NOMO-1 (cell line): ENCODE measurements around the gene OR51I2.

Experiments
- DNase-seq, 2 experiments: peaks; one replicate each; lab custom pipeline; 2025; ENCODE audit not compliant: unreplicated experiment in 2 of 2; lab: John Stamatoyannopoulos, UW

OR51I2 gene

GRCh38 chr11:5505363-5506048 lies 56.4 kb downstream of the OR51I2 start:
- DNase-seq = no peak
